ENCODE measurements around the gene ZDHHC17.
A peak's percentile ranks its signal among the peaks of the same experiment; 100 is the strongest.
"Not testable (repeated sequence)": the region's sequence is repeated elsewhere in the genome, so short reads cannot be mapped to it uniquely, and the experiment has no call there.

The ZDHHC17 gene

DNA sequence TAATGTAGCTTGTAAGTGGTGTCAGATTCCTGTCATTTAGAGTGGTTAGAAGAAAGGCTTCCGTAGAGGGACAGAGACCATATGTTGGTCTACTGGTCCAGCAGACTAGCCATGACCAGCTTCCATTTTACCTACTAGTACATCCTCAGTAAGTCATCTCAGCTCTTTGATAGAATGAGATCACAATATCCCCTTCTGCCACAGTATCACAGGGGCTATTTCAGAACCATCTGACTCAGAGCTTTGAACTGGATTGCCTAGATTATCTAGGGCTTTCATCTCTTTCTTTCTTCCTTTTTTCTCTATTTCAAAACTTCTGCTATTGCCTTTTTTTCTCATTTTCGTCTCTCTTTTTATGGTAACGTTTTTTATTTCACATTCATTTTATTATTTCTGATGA, 4.7 kb downstream of the ZDHHC17 start:
- TF ChIP-seq, protein P1, sequence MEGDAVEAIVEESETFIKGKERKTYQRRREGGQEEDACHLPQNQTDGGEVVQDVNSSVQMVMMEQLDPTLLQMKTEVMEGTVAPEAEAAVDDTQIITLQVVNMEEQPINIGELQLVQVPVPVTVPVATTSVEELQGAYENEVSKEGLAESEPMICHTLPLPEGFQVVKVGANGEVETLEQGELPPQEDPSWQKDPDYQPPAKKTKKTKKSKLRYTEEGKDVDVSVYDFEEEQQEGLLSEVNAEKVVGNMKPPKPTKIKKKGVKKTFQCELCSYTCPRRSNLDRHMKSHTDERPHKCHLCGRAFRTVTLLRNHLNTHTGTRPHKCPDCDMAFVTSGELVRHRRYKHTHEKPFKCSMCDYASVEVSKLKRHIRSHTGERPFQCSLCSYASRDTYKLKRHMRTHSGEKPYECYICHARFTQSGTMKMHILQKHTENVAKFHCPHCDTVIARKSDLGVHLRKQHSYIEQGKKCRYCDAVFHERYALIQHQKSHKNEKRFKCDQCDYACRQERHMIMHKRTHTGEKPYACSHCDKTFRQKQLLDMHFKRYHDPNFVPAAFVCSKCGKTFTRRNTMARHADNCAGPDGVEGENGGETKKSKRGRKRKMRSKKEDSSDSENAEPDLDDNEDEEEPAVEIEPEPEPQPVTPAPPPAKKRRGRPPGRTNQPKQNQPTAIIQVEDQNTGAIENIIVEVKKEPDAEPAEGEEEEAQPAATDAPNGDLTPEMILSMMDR (IDR thresholded peaks at IDR 0.05; ENCODE audit: low read depth, low read length) = no peak
- no peak for DNase-seq (ENCODE audit: extremely low read depth, low read depth)

DNA sequence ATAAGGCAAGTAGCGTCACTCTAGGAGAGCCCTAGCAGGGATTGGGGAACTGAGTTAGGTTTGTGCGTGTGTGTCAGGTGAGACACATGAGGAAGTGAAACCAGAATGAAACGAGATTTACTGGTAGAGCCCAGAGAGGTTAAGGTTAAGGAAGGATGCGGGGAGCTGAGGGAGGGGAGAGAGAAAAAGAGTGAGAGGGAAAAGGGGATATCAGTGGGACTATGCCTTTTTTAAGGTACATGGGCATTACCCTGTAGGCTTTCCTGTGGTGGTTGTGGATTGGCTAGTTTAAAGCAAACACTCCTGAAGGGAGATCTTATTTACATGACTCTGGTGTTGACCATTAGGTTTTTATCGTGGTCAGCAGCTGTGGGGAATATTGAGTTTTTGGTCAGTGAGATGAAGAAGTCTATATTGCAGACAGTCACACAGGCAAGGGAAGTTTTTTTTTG, 13.9 kb downstream of the ZDHHC17 start:
- DNase-seq (ENCODE audit: extremely low read depth, low read depth) = no peak
- TF ChIP-seq, protein P1 (IDR thresholded peaks at IDR 0.05; ENCODE audit: low read depth, low read length) = no peak

DNA sequence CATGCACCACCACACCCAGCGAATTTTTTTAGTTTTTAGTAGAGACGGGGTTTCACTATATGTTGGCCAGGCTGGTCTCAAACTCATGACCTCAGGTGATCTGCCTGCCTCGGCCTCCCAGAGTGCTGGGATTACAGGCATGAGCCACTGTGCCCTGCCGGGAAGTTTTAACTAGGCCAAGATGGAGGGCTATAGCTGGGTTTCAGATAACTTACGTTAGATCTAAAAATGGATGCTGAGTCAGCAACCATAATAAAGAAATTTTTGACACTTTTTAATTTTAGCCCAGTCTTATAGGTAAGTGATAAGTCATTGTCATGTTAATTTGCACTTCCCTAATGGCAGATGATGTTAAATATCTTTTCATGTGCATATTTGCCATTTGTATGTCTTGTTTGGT, 14.4 kb downstream of the ZDHHC17 start:
- TF ChIP-seq, protein P1 (IDR thresholded peaks at IDR 0.05; ENCODE audit: low read depth, low read length) = no peak
- no peak for DNase-seq (ENCODE audit: extremely low read depth, low read depth)

DNA sequence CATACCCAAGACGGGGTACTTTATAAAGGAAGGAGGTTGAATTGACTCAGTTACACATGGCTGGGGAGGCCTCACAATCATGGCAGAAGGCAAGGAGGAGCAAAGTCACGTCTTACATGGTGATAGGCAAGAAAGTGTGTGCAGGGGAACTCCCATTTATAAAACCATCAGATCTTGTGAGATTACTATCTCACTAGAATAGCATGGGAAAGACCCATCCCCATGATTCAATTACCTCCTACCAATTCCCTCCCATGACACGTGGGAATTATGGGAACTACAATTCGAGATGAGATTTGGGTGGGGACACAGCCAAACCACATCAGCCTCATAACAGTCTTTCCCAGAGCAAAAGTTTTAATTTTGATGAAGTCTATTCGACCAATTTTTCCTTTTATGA, 15.4 kb downstream of the ZDHHC17 start:
- DNase-seq (ENCODE audit: extremely low read depth, low read depth) = not testable (repeated sequence)

DNA sequence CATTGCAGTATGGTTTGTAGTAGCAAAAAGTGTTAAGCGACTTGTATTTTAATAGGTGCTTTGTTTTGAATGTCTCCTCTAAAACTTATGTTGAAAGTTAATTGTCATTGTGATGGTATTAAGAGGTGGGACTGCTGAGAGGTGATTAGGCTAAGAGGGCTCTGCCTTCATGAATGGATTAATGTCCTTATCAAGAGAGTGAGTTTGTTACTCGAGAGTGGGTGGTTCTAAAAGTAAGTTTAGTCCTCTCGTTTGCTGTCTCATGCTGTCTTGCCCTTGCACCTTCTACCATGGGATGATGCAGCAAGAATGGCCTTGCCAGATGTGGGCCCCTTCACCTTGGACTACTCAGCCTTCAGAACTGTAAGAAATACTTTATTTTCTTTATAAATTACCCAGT, 17.4 kb downstream of the ZDHHC17 start:
- TF ChIP-seq, protein P1 (IDR thresholded peaks at IDR 0.05; ENCODE audit: low read depth, low read length) = no peak
- DNase-seq (ENCODE audit: extremely low read depth, low read depth) = no peak

DNA sequence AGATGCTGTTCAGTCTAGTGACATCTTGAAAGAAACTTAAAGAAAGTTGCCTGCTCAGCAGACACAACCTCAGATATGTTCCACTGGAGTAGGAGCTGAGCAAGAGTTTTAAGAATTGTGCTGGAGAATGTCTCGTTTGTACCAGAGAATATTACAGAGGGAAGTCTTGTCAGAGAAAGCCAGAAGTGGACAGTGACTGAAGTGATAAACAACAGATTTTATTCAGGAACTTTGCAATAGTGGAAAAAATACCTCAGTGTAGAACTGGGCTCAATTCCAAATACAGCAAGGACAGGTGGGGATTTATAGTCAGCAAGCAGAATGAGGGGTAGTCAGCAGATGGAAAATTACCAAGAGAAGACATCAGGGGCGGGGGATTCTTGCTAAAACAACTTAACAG, 18.6 kb downstream of the ZDHHC17 start:
- DNase-seq (ENCODE audit: extremely low read depth, low read depth) = no peak
- TF ChIP-seq, protein P1 (IDR thresholded peaks at IDR 0.05; ENCODE audit: low read depth, low read length) = no peak

DNA sequence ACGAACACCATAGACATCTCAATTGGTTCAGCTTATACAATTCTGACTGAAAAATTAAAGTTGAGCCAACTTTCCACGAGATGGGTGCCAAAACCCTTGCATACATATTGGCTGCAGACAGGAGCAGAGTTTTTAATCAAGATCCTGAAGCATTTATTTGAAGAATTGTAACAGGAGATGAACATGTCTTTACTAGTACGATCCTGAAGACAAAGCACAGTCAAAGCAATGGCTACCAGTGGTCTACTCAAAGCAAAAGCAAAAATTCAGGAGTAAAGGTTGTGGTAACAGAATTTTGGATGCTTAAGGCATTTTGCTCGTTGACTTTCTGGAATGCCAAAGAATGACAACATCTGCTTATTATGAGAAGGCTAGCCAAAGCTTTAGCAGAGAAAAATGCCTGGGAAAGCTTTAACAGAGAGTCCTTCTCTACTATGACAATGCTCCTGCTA, 20.7 kb downstream of the ZDHHC17 start:
- TF ChIP-seq, protein P1 (IDR thresholded peaks at IDR 0.05; ENCODE audit: low read depth, low read length) = no peak
- peak; percentile 35 for DNase-seq (ENCODE audit: extremely low read depth, low read depth)

DNA sequence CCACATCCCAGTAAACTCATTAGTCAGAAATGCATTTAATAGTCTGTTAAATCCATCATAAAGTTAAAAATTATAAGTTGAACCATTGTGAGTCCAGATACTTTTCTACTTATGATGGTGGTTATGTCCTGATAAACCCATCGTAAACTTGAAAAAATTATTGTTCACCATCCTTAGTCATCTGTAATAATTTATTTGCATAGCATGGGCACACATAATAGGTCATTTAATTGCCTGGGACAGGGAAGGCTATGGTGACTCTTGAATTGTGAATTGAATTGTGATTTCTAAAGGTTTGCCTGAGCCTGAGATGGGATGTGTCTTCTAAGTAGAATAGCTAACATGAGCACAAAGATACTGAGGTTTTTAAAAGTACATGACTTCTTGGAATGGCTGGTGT, 21.5 kb downstream of the ZDHHC17 start:
- no peak for DNase-seq (ENCODE audit: extremely low read depth, low read depth)
- TF ChIP-seq, protein P1 (IDR thresholded peaks at IDR 0.05; ENCODE audit: low read depth, low read length) = no peak
